VCaP (cell line): Measurements from ENCODE around the gene CLEC3B.

Experiments
- H3K27ac ChIP-seq: fragments of 450-650 bp; 2 replicates; pipeline ENCODE4 v1.5.1; 2017
- CTCF ChIP-seq: fragments of 450-650 bp; conservative IDR thresholded peaks from 2 replicates; pipeline ENCODE4 v1.5.1; 2017; ENCODE audit warnings: mild to moderate bottlenecking, moderate library complexity

The CLEC3B gene

GRCh38 chr3:45081506-45082141, 55.5 kb downstream of the CLEC3B start:
- no peak for TF ChIP-seq CTCF
- no peak overlapping the region for H3K27ac ChIP-seq

GRCh38 chr3:45082142-45082538, 56.0 kb downstream of the CLEC3B start:
- no peak overlapping the region for H3K27ac ChIP-seq
- no peak for TF ChIP-seq CTCF

GRCh38 chr3:45083023-45083422, 56.9 kb downstream of the CLEC3B start:
- no peak overlapping the region for H3K27ac ChIP-seq
- TF ChIP-seq CTCF: no peak

GRCh38 chr3:45084361-45084760, 58.3 kb downstream of the CLEC3B start:
- H3K27ac ChIP-seq: no peak overlapping the region
- TF ChIP-seq CTCF: no peak

- no peak for TF ChIP-seq CTCF
- H3K27ac ChIP-seq: no peak overlapping the region
Observed at GRCh38 chr3:45084820-45085816, 59.0 kb downstream of the CLEC3B start.
